SHP77 (cell line): Measurements from ENCODE around the gene ZC2HC1B.

ENCODE experiments used
- DNase-seq, 2 experiments: peaks; one replicate each; lab custom pipeline; 2025; lab: John Stamatoyannopoulos, UW

Gene ZC2HC1B

GRCh38 chr6:143961886-143962878 is 97.9 kb downstream of the ZC2HC1B start:
- no peak for DNase-seq

DNA sequence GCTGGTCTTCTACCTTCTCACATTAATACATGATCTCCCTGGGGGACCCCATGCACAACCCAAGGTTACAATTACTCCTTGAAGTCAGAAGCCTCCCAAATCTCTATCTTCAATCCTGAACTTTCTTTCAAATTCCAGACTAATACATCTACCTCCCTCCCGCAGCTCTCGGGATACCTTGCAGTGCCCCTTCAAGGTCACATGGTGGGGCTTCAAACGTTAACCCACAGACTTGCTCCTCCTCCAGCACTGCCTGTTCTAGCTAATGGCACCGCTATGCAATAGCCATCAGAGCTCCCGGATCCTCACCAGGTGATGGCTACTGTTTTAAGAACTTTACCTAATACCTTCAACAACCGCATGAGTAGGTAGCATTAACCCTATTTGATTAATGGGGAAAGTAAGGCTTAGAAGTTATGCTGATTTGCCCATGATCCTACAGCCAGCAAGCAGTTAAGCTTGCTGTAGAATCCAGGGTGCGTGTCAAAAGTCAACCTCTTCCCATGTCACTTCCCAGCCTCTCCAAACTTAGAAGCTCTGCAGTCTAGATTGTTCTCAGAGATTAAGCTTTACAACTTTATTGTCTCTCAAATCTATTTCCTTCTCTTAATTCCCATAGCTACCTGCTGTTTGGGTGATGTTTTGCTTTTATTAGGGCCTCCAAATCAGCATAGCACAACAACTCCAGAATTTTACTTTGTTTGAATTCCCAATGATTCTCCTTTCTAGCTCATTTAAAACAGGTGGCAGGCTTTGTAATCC is 99.1 kb downstream of the ZC2HC1B start:
- DNase-seq: no peak

- DNase-seq: no peak
Observed at GRCh38 chr6:143964674-143965081, 100.4 kb downstream of the ZC2HC1B start.

DNA sequence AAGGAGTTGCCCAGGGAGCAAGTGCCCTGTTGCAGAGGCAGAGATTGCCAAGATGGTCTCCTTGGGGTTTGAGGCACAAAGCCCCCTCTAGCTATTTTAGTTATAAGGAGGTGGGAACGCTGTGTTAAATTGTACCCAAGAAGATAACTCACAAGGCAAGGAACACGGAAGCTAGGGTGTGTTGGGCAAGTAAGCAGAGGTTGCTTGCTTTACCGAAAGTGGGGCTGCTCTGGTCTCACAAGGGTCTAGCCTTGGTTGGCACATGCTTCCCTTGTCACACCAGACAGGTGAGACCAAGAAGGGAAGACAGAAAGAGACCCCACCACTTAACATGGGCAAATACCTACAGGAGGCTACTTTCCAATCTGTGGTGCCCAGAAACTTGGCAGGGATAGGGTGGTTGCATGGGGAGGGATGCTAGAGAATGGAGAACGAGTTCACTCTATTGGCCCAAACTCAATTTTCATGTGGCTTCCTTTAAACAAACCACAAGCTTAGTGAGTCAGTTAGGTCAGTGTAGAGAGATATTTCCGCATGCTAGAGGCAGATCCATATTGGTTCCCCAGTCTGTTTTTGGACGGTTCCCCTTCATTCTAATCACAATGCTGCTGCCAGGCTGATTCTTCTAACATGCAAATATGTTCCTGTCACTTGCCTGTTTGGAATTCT is 101.4 kb downstream of the ZC2HC1B start:
- DNase-seq: no peak

- no peak for DNase-seq
Observed at GRCh38 chr6:143966312-143966711, 102.0 kb downstream of the ZC2HC1B start.

- no peak for DNase-seq
Observed at GRCh38 chr6:143967706-143968376, 103.6 kb downstream of the ZC2HC1B start.

DNA sequence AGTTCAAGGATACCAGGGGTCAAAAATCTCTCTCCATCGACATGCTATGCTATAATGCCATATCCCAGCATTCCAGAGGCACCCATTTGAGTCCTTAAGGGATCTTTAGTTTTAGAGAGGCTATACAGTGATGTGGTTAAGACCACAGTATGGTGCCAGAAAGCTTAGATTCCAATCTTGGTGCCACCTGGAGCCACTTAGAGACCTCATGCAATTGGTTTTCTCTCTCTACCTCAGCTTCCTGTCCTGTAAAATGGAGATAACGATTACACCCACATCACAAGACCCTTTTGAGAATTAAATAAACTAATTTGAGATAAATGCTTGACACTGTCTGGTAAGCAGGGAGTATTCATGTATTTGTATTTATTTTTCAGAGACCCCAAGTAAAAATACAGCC is 104.8 kb downstream of the ZC2HC1B start:
- DNase-seq: no peak

DNA sequence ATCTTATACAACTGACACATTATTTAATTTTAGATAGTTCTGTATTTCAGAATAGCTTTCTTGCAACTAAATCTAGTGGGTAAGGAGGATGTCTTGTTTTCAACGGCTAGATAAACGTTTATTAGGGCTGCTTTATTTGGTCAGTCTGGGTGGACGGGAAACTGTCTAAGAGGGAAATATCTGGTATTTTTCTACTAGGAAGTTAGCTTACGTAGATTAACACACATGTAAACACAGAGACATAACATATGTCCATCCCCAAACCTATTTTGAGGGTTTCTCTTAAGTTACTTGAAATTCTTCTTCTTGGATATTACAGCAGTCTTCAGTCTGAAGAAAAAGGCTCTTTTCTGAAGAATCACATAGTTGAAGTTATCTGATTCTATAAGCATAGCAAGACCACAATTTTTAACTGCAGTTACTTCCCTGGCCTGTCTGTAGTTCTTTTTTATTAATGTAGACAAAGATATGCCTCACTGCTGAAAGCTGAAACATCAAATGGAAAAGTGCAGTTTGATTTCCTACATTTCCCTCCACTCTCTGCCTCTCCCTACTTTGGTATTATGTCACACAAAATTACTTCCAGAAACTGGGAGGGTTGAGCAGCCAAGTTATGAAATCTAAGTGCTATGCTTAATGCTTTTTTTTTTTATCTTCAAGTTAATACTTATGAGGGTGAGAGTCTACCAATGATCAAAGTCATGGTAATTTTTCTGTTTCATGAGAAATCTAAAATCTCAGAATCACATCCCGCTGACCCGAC is 106.4 kb downstream of the ZC2HC1B start:
- no peak for DNase-seq

GRCh38 chr6:143971482-143972205 is 107.4 kb downstream of the ZC2HC1B start:
- DNase-seq: no peak

- no peak for DNase-seq
Observed at GRCh38 chr6:143973097-143973966, 109.1 kb downstream of the ZC2HC1B start.

GRCh38 chr6:143974089-143974488 is 109.8 kb downstream of the ZC2HC1B start:
- no peak for DNase-seq

- DNase-seq: no peak
Observed at GRCh38 chr6:143976806-143977349, 112.6 kb downstream of the ZC2HC1B start.

- no peak for DNase-seq
Observed at GRCh38 chr6:143980921-143981320, 116.6 kb downstream of the ZC2HC1B start.

DNA sequence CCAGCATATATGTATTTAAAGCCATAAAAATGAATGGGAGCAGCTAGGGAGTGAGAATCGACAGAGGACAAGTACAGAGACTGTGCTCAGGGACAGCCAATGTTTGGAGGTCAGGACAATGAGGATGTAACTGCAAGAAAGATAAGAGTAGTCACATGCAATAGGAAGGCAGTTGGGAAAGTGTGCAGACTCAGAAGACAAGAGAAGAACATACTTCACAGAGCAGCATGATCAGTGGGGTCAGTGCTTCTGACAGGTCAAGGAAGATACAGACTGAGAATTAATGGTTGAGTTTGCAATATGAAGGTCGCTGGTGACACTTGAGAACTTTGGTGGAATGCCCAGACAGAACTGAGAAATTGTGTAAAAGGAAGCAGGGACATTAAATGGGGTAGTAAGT is 118.7 kb downstream of the ZC2HC1B start:
- DNase-seq: no peak

DNA sequence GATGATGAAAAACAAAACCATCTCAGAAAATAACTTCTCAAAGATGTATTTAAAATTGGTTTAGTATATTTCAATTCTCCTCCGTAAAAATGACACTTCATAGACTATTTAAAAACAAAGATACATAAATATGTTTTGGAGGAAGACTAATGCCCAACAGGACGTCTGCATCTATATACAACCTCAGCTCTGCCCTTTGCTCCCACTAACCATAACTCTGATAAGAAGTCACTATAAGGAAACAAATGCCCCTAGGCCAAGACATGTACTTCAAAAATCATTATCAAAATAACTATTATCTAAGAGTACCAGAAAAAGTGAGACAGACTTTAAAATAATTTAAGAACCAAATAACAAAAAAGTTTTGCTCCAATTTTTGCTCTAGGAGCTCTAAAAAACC is 120.4 kb downstream of the ZC2HC1B start:
- no peak for DNase-seq

DNA sequence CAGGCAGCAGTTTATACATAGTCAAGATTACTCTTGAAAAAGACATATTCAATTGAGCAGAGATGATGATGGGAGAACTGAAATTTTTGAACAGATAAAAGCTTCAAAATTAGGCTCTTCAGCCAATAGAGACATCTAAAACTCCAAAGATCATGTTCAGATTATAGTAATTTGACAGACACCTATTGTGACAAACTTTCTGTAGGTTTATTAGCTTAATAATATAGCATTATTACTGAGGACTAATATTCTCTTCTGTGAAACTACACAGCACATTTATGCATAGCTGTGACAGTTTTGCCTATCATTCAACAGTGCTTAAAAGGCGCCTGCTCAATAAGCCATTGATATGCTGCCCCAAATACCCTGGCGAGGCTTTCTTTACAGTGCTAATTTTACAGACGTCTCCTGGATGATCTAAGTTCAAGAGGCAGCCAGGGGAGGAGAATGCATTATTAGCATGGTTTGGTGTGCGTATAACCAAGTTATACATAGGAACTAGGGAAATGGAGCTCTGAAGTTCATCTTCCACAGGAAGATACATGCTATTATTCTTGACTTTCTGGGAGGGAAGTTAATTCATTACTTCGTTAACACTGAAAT is 122.3 kb downstream of the ZC2HC1B start:
- DNase-seq: no peak
